ENCODE measurements around the gene SLC33A1. TPM values are rescaled to one million over a fixed set of nuclear protein-coding genes. Genes with fewer than 3 reads are reported as not detected.
"Not testable (repeated sequence)": the region's sequence is repeated elsewhere in the genome, so short reads cannot be mapped to it uniquely, and the experiment has no call there.

The SLC33A1 gene
- total RNA-seq, 1 donor, result 36.9 TPM

DNA sequence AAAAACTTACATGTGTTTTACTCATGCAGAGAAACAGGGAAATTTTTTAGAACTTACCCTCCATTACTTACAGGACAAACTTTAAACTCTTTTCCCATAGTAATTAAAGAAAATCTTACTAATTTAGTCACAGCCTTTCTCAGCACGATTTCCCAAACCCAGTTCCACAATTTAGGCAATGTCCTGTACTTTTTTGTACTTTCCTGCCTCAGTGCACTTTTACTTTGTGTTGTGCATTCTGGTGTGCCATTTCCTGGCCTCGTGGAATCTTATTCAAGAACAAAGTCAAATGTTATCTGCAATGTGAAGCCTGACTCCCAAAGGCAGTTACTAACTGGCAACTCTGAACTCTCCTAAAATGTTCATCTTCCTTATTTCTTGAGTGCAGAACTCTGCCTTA, 1.9 kb downstream of the SLC33A1 start:
- peaks cover 63% of the 10 kb centered on the region for H3K79me2 ChIP-seq (ENCODE audit: insufficient read depth, low read length)
- peaks cover 18% of the 10 kb centered on the region for H3K4me1 ChIP-seq (ENCODE audit: insufficient read depth, low read length)
- peaks cover 17% of the 10 kb centered on the region for H4K20me1 ChIP-seq (ENCODE audit: insufficient read depth, low read length)
- H3K27me3 ChIP-seq (ENCODE audit: insufficient read depth, low read length), result no peaks in the 10 kb centered on the region
- H3K4me2 ChIP-seq (ENCODE audit: insufficient read depth, low read length), result peak overlapping the region; percentile 98
- DNase-seq (ENCODE audit: insufficient read length, low spot score, missing footprints), result no peak
- peak overlapping the region; percentile 94 for H3K4me3 ChIP-seq (ENCODE audit: insufficient read depth, low read length)
- H3K9me3 ChIP-seq (ENCODE audit: low read depth, low read length), result no peaks in the 10 kb centered on the region
- no peaks in the 10 kb centered on the region for H3K36me3 ChIP-seq (ENCODE audit: insufficient read depth, low read length)
- TF ChIP-seq, protein P1, sequence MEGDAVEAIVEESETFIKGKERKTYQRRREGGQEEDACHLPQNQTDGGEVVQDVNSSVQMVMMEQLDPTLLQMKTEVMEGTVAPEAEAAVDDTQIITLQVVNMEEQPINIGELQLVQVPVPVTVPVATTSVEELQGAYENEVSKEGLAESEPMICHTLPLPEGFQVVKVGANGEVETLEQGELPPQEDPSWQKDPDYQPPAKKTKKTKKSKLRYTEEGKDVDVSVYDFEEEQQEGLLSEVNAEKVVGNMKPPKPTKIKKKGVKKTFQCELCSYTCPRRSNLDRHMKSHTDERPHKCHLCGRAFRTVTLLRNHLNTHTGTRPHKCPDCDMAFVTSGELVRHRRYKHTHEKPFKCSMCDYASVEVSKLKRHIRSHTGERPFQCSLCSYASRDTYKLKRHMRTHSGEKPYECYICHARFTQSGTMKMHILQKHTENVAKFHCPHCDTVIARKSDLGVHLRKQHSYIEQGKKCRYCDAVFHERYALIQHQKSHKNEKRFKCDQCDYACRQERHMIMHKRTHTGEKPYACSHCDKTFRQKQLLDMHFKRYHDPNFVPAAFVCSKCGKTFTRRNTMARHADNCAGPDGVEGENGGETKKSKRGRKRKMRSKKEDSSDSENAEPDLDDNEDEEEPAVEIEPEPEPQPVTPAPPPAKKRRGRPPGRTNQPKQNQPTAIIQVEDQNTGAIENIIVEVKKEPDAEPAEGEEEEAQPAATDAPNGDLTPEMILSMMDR (IDR thresholded peaks at IDR 0.05; ENCODE audit: extremely low read depth, low read depth, low read length), result no peak
- H2AFZ ChIP-seq (ENCODE audit: low read length), result no peak overlapping the region
- H3K27ac ChIP-seq (ENCODE audit: low read depth, low read length), result peak overlapping the region; percentile 85

DNA sequence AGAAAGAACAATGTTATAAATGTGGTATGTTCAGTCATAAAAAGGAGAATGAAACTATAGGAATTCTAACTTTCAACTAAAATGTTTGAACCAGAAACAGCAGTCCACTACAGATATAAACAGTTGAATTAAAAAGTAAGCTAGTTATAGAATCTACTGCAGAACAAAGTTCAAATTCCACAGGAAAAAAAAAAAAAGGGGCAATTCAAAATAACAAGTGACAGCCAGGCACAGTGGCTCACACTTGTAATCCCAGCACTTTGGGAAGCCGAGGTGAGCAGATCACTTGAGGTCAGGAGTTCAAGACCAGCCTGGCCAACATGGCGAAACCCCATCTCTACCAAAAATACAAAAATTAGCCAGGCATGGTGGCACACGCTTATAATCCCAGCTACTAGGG, 4.8 kb downstream of the SLC33A1 start:
- not testable (repeated sequence) for H3K4me3 ChIP-seq (ENCODE audit: insufficient read depth, low read length); H3K27me3 ChIP-seq (ENCODE audit: insufficient read depth, low read length); DNase-seq (ENCODE audit: insufficient read length, low spot score, missing footprints); H3K4me2 ChIP-seq (ENCODE audit: insufficient read depth, low read length); H3K36me3 ChIP-seq (ENCODE audit: insufficient read depth, low read length); H2AFZ ChIP-seq (ENCODE audit: low read length); H3K27ac ChIP-seq (ENCODE audit: low read depth, low read length); H3K9me3 ChIP-seq (ENCODE audit: low read depth, low read length)
- H4K20me1 ChIP-seq (ENCODE audit: insufficient read depth, low read length), result peaks cover 21% of the 10 kb centered on the region
- peaks cover 89% of the 10 kb centered on the region for H3K79me2 ChIP-seq (ENCODE audit: insufficient read depth, low read length)
- H3K4me1 ChIP-seq (ENCODE audit: insufficient read depth, low read length), result peaks cover 18% of the 10 kb centered on the region

DNA sequence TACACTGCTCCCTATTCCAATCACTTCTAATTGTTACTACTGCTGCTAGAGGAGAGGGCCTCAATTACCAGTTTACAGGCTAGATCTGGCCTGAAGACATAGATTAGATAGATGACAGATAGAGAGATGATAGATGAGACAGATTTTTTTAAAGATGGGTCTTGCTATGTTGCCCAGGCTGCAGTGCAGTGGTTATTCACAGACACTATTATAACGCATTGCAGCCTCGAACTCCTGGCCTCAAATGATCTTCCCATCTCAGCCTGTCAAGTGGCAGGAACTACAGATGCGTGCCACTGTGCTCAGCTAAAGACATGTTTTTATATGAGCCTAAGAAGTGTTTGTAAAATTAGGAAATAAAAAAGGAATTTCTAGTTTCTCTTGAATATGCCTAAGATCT, 6.2 kb downstream of the SLC33A1 start:
- H3K4me3 ChIP-seq (ENCODE audit: insufficient read depth, low read length), result no peak overlapping the region
- TF ChIP-seq, protein P1 (IDR thresholded peaks at IDR 0.05; ENCODE audit: extremely low read depth, low read depth, low read length), result no peak
- H3K4me1 ChIP-seq (ENCODE audit: insufficient read depth, low read length), result peaks cover 14% of the 10 kb centered on the region
- H3K9me3 ChIP-seq (ENCODE audit: low read depth, low read length), result no peaks in the 10 kb centered on the region
- H3K27me3 ChIP-seq (ENCODE audit: insufficient read depth, low read length), result no peaks in the 10 kb centered on the region
- DNase-seq (ENCODE audit: insufficient read length, low spot score, missing footprints), result no peak
- H2AFZ ChIP-seq (ENCODE audit: low read length), result no peak overlapping the region
- H3K79me2 ChIP-seq (ENCODE audit: insufficient read depth, low read length), result peaks cover 90% of the 10 kb centered on the region
- no peak overlapping the region for H3K4me2 ChIP-seq (ENCODE audit: insufficient read depth, low read length)
- H3K27ac ChIP-seq (ENCODE audit: low read depth, low read length), result no peak overlapping the region
- peaks cover 17% of the 10 kb centered on the region for H4K20me1 ChIP-seq (ENCODE audit: insufficient read depth, low read length)
- H3K36me3 ChIP-seq (ENCODE audit: insufficient read depth, low read length), result no peaks in the 10 kb centered on the region

DNA sequence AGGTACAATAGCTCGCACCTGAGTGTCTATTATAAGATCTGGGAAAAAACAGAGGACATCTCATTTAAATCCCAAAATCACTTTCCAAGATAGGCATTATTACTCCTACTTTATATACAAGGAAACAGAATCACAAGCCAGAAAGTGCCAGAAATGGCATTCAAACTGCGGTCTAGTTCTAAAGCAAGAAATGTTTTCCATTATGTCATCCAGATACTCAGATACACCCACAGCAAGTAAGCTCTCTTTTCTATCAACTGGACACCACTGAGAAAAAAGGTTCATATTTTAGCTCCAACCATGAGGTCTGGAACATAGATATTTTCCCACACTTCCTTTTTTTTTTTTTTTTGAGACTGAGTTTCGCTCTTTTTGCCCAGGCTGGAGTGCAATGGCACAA, 8.1 kb downstream of the SLC33A1 start:
- DNase-seq (ENCODE audit: insufficient read length, low spot score, missing footprints), result no peak
- Histone ChIP-seq H3K4me2 (ENCODE audit: insufficient read depth, low read length) (no peak overlapping the region), H4K20me1 (ENCODE audit: insufficient read depth, low read length) (peaks cover 4% of the 10 kb centered on the region)

More for the DNA sequence above, 8.1 kb downstream of the SLC33A1 start:
- Histone ChIP-seq H2AFZ (ENCODE audit: low read length) (no peak overlapping the region), H3K4me1 (ENCODE audit: insufficient read depth, low read length) (no peaks in the 10 kb centered on the region), H3K36me3 (ENCODE audit: insufficient read depth, low read length) (no peaks in the 10 kb centered on the region), H3K4me3 (ENCODE audit: insufficient read depth, low read length) (no peak overlapping the region), H3K27me3 (ENCODE audit: insufficient read depth, low read length) (no peaks in the 10 kb centered on the region), H3K27ac (ENCODE audit: low read depth, low read length) (no peak overlapping the region), H3K9me3 (ENCODE audit: low read depth, low read length) (no peaks in the 10 kb centered on the region), H3K79me2 (ENCODE audit: insufficient read depth, low read length) (peaks cover 76% of the 10 kb centered on the region)
- TF ChIP-seq, protein P1 (IDR thresholded peaks at IDR 0.05; ENCODE audit: extremely low read depth, low read depth, low read length), result no peak

Data from osteoblast (primary cell).